GM10266 (cell line): Measurements from ENCODE around the gene CDKL5.
A peak's percentile ranks its signal among the peaks of the same experiment; 100 is the strongest.
"Not testable (repeated sequence)": the region's sequence is repeated elsewhere in the genome, so short reads cannot be mapped to it uniquely, and the experiment has no call there.

Source experiments
- DNase-seq: peaks from one replicate; pipeline ENCODE4 v3.0.0; 2012; ENCODE audit errors: extremely low spot score
- CTCF ChIP-seq: IDR thresholded peaks from 2 replicates; pipeline ENCODE4 v1.5.1; 2012; ENCODE audit warnings: mild to moderate bottlenecking, low read depth; ENCODE audit not compliant: control insufficient read depth, insufficient read depth; ENCODE audit errors: missing control alignments

The CDKL5 gene

DNA sequence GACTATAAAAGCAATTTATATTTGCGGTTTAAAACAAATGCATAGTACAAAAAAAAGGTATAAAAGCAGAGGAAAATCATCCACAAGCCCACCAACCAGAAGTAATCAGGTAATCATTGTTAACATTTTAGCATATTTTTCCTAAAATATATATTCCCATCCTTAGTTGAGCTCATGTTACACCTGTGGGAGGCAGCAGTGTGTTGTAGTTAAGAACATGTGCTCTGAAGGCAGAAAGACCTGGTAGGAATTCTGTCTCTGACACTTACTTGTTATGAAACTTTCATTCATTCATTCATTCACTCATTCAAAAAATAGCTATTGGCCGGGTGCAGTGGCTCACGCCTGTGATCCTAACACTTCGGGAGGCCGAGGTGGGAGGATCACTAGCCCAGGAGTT, 15.4 kb upstream of the CDKL5 start:
- no peak for DNase-seq
- TF ChIP-seq CTCF = peak; percentile 34

DNA sequence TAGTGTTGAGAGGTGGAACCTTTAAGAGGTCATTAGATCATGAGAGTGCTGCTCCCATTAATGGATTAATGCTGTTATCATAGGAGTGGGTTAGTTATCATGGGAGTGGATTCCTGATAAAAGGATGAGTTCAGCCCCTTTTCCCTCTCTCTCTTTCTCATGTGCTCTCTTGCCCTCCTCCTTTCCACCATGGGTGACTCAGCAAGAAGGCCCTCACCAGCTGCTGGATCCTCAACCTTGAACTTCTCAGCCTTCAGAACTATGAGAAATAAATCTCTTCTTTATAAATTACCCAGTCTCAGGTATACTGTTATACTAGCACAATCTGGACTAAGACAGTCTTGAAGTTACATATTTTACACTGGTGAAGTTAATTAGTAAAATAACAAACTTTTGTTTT, 10.0 kb upstream of the CDKL5 start:
- no peak for TF ChIP-seq CTCF
- no peak for DNase-seq

GRCh38 chrX:18422325-18422724, 3.1 kb upstream of the CDKL5 start:
- no peak for TF ChIP-seq CTCF
- no peak for DNase-seq

DNA sequence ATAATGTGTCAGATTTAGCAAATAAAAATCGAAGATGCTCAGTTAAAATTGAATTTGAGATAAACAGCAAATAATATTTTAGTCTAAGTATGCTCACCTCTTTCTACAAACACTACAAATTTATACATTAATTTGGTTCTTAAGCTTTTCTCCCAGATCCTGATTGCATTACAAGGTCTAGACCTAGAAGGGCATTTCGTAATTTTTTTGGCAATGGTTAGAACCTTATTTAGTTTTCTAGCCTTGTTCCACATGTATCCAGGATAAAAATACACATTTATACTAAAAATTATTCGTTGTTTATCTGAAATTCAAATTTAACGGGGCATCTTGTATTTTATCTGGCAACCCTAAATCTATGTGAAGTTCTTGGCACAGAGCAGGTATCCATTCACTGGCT, 2.5 kb upstream of the CDKL5 start:
- no peak for DNase-seq
- no peak for TF ChIP-seq CTCF

DNA sequence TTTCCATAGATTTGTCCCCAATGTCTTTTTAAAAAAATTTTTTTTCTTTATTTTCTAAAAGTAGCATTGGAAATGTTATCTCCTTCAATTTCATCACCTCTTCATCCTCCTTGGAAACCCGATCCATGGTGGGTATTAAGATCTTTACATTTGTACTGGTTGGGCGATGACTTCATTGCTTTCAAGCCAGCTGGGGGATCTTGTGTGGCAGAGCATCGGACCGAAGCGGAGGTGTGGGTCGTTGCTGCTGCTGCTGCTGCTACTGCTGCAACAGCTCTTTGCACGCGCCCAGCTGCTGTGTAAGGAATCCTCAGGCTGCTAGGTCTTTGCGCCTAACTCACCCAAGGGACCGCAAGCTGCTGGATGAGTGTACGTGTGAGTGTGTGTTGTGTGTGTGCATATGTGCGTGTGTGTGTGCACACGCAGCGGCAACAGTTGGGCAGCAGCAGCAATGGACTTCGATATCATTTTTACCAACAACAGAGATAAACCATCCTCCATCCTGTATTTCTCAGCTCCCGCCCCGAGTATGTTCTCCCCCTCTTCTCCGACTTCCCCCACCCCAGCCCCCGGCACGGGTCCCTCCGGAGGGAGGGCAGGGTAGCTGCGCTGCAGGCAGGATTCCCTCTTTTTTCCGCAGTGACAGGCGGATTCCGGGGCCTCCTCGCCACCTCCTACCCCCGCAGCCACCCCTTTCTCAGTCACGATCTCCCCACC, 768 bp upstream of the CDKL5 start:
- TF ChIP-seq CTCF = no peak
- peak; percentile 45 for DNase-seq

DNA sequence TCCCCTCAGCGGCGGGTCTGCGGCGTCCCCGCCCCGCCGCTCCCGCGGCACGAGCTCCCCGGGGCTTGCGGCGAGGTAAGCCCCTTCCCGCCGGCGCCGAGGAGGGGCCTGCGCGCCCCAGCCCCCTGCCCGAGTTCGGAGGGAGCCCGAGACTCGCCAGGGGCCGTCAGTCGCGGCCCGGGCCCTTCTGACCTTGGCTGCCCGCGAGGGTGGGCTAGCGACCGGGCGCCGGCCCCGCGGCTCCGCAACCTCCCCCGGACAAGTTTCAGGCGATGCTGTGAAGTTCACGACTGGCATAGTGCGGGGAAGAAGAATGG, 554 bp downstream of the CDKL5 start:
- TF ChIP-seq CTCF = no peak
- no peak for DNase-seq

- no peak for TF ChIP-seq CTCF
- no peak for DNase-seq
Measured at GRCh38 chrX:18428006-18428405, 2.6 kb downstream of the CDKL5 start.

GRCh38 chrX:18433288-18433687, 7.9 kb downstream of the CDKL5 start:
- DNase-seq = not testable (repeated sequence)
